GM03348 (cell line): ENCODE measurements around the gene IDH3G.
A peak's percentile ranks its signal among the peaks of the same experiment; 100 is the strongest.
"Not testable (repeated sequence)": the region's sequence is repeated elsewhere in the genome, so short reads cannot be mapped to it uniquely, and the experiment has no call there.

Experiments used
- DNase-seq: peaks from one replicate; pipeline ENCODE4 v3.0.0; 2012; ENCODE audit warnings: low spot score

IDH3G gene

GRCh38 chrX:153794018-153794896 lies at the start of gene IDH3G, which contains the start of gene SSR4:
Gene IDH3G, minus strand, starts transcription at chrX:153794375. Its CDS starts 49 bp downstream, at chrX:153794326.
Gene SSR4, plus strand, starts transcription at chrX:153794668. Its CDS starts 20 bp downstream, at chrX:153794688.
- peak; percentile 98 for DNase-seq

GRCh38 chrX:153836921-153837320 lies 42.7 kb upstream of the IDH3G start:
- DNase-seq = no peak

- no peak for DNase-seq
These were observed 38.6 kb upstream of the IDH3G start for GRCh38 chrX:153832728-153833127.

GRCh38 chrX:153831429-153832150 lies 37.4 kb upstream of the IDH3G start:
- DNase-seq = no peak

GRCh38 chrX:153830640-153831428 lies 36.7 kb upstream of the IDH3G start:
- DNase-seq = peak; percentile 26

GRCh38 chrX:153829799-153830639 lies 35.8 kb upstream of the IDH3G start, which contains the start of gene PDZD4:
Gene PDZD4, minus strand, starts transcription at chrX:153830544. Its CDS starts 246 bp downstream, at chrX:153830298.
- no peak for DNase-seq

- DNase-seq = no peak
These were observed 35.3 kb upstream of the IDH3G start for GRCh38 chrX:153829549-153829798.

- peak; percentile 41 for DNase-seq
These were observed 34.8 kb upstream of the IDH3G start for GRCh38 chrX:153828723-153829548.

GRCh38 chrX:153828308-153828707 lies 34.1 kb upstream of the IDH3G start:
- no peak for DNase-seq

- DNase-seq = no peak
These were observed 33.7 kb upstream of the IDH3G start for GRCh38 chrX:153827903-153828302.

- no peak for DNase-seq
These were observed 32.8 kb upstream of the IDH3G start for GRCh38 chrX:153827016-153827415.

- DNase-seq = no peak
These were observed 30.9 kb upstream of the IDH3G start for GRCh38 chrX:153825042-153825441.

GRCh38 chrX:153824348-153824747 lies 30.2 kb upstream of the IDH3G start:
- no peak for DNase-seq

GRCh38 chrX:153821066-153821465 lies 26.9 kb upstream of the IDH3G start:
- no peak for DNase-seq

GRCh38 chrX:153820601-153821000 lies 26.4 kb upstream of the IDH3G start:
- no peak for DNase-seq

GRCh38 chrX:153819384-153820040 lies 25.3 kb upstream of the IDH3G start:
- DNase-seq = no peak

GRCh38 chrX:153818571-153819383 lies 24.6 kb upstream of the IDH3G start:
- peak; percentile 68 for DNase-seq

- DNase-seq = not testable (repeated sequence)
These were observed 23.9 kb upstream of the IDH3G start for GRCh38 chrX:153818064-153818463.
